HepG2 (cell line): ENCODE measurements around the gene KLF16. TPM values are rescaled to one million over a fixed set of nuclear protein-coding genes. Genes with fewer than 3 reads are reported as not detected.
A peak's percentile ranks its signal among the peaks of the same experiment; 100 is the strongest.

Experiments used
- EHMT2 ChIP-seq: fragments of 200-600 bp; sonication (generic); IDR thresholded peaks from 2 replicates; pipeline ENCODE4 v1.7.0; 2017; ENCODE audit warnings: antibody characterized with exemption, low read depth, low read length, borderline replicate concordance
- EP300 ChIP-seq, 3 experiments: sonication (generic) in 1 of 3; formaldehyde crosslinking in 1 of 3; IDR thresholded peaks; 2 replicates each; pipeline versions ENCODE4 v1.5.1 to v1.6.1; 2011 to 2020; ENCODE audit warnings: low read depth in 2 of 3, low read length in 2 of 3, borderline replicate concordance in 1 of 3, improper control_type of control experiment in 1 of 3, mild to moderate bottlenecking in 1 of 3, missing genetic modification reagents in 1 of 3, moderate library complexity in 1 of 3
- FOXC1 ChIP-seq: sonication (generic); formaldehyde crosslinking; IDR thresholded peaks from 2 replicates; pipeline ENCODE4 v1.8.0; 2022; ENCODE audit warnings: mild to moderate bottlenecking, missing genetic modification reagents, borderline replicate concordance
- HIVEP1 ChIP-seq: sonication (generic); formaldehyde crosslinking; IDR thresholded peaks from 2 replicates; pipeline ENCODE4 v1.4.0; 2020; ENCODE audit warnings: mild to moderate bottlenecking, missing genetic modification reagents
- JUND ChIP-seq: sonication (generic); formaldehyde crosslinking; IDR thresholded peaks from 2 replicates; pipeline ENCODE4 v1.8.0; 2022; ENCODE audit warnings: mild to moderate bottlenecking, missing genetic modification reagents
- KLF16 ChIP-seq, 2 experiments: sonication (generic) in 1 of 2; formaldehyde crosslinking in 1 of 2; IDR thresholded peaks; 2 replicates each; pipeline versions ENCODE4 v1.6.1 to v1.8.0; 2016 to 2023; ENCODE audit warnings: missing genetic modification reagents in 2 of 2, missing compliant biosample characterization in 1 of 2
- KLF9 ChIP-seq: IDR thresholded peaks from 2 replicates; pipeline ENCODE4 v1.6.1; 2016; ENCODE audit warnings: low read depth
- NFE2 ChIP-seq: sonication (generic); formaldehyde crosslinking; IDR thresholded peaks from 2 replicates; pipeline ENCODE4 v1.4.0; 2020; ENCODE audit warnings: missing genetic modification reagents
- PCBP1 ChIP-seq: fragments of 200-400 bp; formaldehyde crosslinking; IDR thresholded peaks from 2 replicates; pipeline ENCODE4 v1.6.1; 2017; ENCODE audit warnings: mild to moderate bottlenecking, low read depth, low read length, borderline replicate concordance
- RAD21 ChIP-seq: fragments of 450-650 bp; formaldehyde crosslinking; IDR thresholded peaks from 2 replicates; pipeline ENCODE4 v1.5.0; 2020; ENCODE audit warnings: mild to moderate bottlenecking
- RARG ChIP-seq: sonication (generic); formaldehyde crosslinking; IDR thresholded peaks from 2 replicates; pipeline ENCODE4 v1.4.0; 2020; ENCODE audit warnings: low read depth, mild to moderate bottlenecking, missing genetic modification reagents
- RELA ChIP-seq: sonication (generic); formaldehyde crosslinking; IDR thresholded peaks from 2 replicates; pipeline ENCODE4 v1.4.0; 2020; ENCODE audit warnings: missing genetic modification reagents
- RFX3 ChIP-seq: IDR thresholded peaks from 2 replicates; pipeline ENCODE4 v1.6.1; 2016; ENCODE audit warnings: missing biosample characterization, missing genetic modification reagents
- SIX1 ChIP-seq: sonication (generic); formaldehyde crosslinking; IDR thresholded peaks from 2 replicates; pipeline ENCODE4 v1.4.0; 2020; ENCODE audit warnings: missing genetic modification reagents, borderline replicate concordance
- SSRP1 ChIP-seq: IDR thresholded peaks from 2 replicates; pipeline ENCODE4 v1.6.1; 2016; ENCODE audit warnings: control low read depth
- TCF12 ChIP-seq, 2 experiments: fragments of 450-650 bp in 1 of 2; sonication (generic) in 1 of 2; formaldehyde crosslinking in 1 of 2; IDR thresholded peaks; 2 replicates each; pipeline versions ENCODE4 v1.6.1 to v1.8.0; 2017 to 2022; ENCODE audit warnings: antibody characterized with exemption in 1 of 2, mild to moderate bottlenecking in 1 of 2, missing genetic modification reagents in 1 of 2, moderate library complexity in 1 of 2
- TCF7L2 ChIP-seq: IDR thresholded peaks from 2 replicates; pipeline ENCODE4 v1.6.1; 2011; ENCODE audit warnings: mild to moderate bottlenecking, low read depth, low read length, moderate library complexity
- TEAD3 ChIP-seq: optimal IDR thresholded peaks from 2 replicates; pipeline ENCODE3; 2016; ENCODE audit warnings: borderline replicate concordance
- ZNF232 ChIP-seq: sonication (generic); formaldehyde crosslinking; IDR thresholded peaks from 2 replicates; pipeline ENCODE4 v1.4.0; 2020; ENCODE audit warnings: missing genetic modification reagents, borderline replicate concordance
- ZNF567 ChIP-seq: sonication (generic); formaldehyde crosslinking; IDR thresholded peaks from 2 replicates; pipeline ENCODE4 v1.8.1; 2023; ENCODE audit warnings: mild to moderate bottlenecking, missing genetic modification reagents, borderline replicate concordance
- ZNF615 ChIP-seq: sonication (generic); formaldehyde crosslinking; IDR thresholded peaks from 2 replicates; pipeline ENCODE4 v1.5.0; 2020; ENCODE audit warnings: mild to moderate bottlenecking, missing genetic modification reagents, borderline replicate concordance
- polyA plus RNA-seq, 8 experiments: library from polyadenylated mRNA; depleted of rRNA in 3 of 8; stranded (reverse) in 7 of 8; unstranded in 1 of 8; fragments of >200 nt; fragmentation: Illumina TruSeq in 4 of 8; extraction: Trizol in 4 of 8; gene quantifications; 2 replicates each; pipeline versions ENCODE4 v1.2.1 to v1.2.3, GENCODE V29; 2011 to 2016; ENCODE audit warnings: low read depth in 4 of 8, missing spikeins in 1 of 8, mixed read lengths in 1 of 8; ENCODE audit not compliant: insufficient read depth in 1 of 8
- total RNA-seq, 5 experiments: library from RNA; depleted of rRNA; stranded (reverse); fragments of >200 nt; fragmentation: Illumina TruSeq; extraction: Trizol; gene quantifications; 2 replicates each; pipeline ENCODE4 v1.2.3, GENCODE V29; 2016; ENCODE audit warnings: low read depth in 1 of 5
- TF ChIP-seq, protein P1 (sequence below): IDR thresholded peaks from 2 replicates; pipeline ENCODE4 v1.6.1; 2016; ENCODE audit warnings: low read depth, control low read depth
- TF ChIP-seq, protein P2 (sequence below): sonication (generic); formaldehyde crosslinking; IDR thresholded peaks from 2 replicates; pipeline ENCODE4 v1.8.0; 2022; ENCODE audit warnings: missing genetic modification reagents, mild to moderate bottlenecking, inconsistent platforms, borderline replicate concordance
- TF ChIP-seq, protein P3 (sequence below): sonication (generic); formaldehyde crosslinking; IDR thresholded peaks from 2 replicates; pipeline ENCODE4 v1.5.0; 2020; ENCODE audit warnings: missing genetic modification reagents
- TF ChIP-seq, protein P4 (sequence below): sonication (generic); formaldehyde crosslinking; IDR thresholded peaks from 2 replicates; pipeline ENCODE4 v1.4.0; 2020; ENCODE audit warnings: missing genetic modification reagents, borderline replicate concordance

The KLF16 gene
- total and polyA plus RNA-seq, 2 of the 13 experiments (the other 11 are each of a cell fraction or from before 2014, with no cell fraction given): 3.5 to 6.7 TPM

DNA sequence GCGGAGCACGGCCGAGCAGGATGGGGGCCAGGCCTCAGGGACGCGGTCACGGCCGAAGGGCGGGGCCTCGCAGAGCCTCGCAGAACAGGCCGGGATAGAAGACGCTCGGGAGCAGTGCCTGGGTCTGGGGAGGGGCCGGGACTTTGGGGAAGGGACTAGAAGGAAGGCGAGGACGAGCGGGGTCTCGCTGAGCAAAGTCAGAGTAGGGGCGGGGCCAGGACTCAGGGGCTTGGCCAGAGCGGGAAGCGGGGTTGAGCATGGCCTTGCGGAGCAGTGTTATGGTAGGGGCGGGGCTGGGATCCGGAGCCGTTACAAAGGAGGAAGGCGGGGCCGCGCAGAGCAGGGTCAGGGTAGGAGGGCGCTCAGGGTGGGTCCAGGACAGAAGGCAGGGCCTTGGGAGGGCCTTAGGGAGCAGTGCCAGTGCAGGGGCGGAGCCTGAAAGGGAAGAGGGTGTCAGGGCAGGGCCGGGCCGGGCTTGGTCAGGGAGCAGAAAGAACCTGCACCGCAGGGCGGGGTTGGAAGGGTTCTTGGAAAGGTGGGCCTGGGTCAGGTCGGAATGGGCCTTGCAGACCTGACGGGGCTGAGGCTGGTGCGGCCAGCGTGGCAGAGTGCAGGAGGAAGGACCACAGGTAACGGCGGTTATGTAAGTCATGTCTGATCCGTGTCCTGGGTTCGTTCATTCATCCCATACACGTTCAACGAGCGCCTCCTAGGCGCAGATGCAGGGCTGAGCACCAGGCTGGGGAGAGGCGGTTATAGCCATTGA is 50.8 kb downstream of the KLF16 start (continued):
- no peak; the same call in none of the 2 replicates for TF ChIP-seq SSRP1
- no peak for TF ChIP-seq KLF9
- TF ChIP-seq EP300 (IDR thresholded peaks at IDR 0.05; ENCODE audit: low read depth in 2 of 2, low read length in 2 of 2): no peak
- TF ChIP-seq EP300 (CRISPR knock-in tag; IDR thresholded peaks at IDR 0.05; ENCODE audit: borderline replicate concordance): no peak; the same call in 1 of the 2 replicates
- peak; percentile 44 for TF ChIP-seq TEAD3
- peak in 1 of 2 experiments; percentile 45; a peak in 1 of 4 replicates for TF ChIP-seq KLF16 (CRISPR knock-in tag; IDR thresholded peaks at IDR 0.05)
- TF ChIP-seq, protein P1, sequence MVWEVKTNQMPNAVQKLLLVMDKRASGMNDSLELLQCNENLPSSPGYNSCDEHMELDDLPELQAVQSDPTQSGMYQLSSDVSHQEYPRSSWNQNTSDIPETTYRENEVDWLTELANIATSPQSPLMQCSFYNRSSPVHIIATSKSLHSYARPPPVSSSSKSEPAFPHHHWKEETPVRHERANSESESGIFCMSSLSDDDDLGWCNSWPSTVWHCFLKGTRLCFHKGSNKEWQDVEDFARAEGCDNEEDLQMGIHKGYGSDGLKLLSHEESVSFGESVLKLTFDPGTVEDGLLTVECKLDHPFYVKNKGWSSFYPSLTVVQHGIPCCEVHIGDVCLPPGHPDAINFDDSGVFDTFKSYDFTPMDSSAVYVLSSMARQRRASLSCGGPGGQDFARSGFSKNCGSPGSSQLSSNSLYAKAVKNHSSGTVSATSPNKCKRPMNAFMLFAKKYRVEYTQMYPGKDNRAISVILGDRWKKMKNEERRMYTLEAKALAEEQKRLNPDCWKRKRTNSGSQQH (CRISPR knock-in tag): peak; percentile 89
- TF ChIP-seq NFE2 (CRISPR knock-in tag): no peak
- TF ChIP-seq TCF7L2: no peak
- no peak for TF ChIP-seq ZNF615 (CRISPR knock-in tag)
- TF ChIP-seq, protein P2, sequence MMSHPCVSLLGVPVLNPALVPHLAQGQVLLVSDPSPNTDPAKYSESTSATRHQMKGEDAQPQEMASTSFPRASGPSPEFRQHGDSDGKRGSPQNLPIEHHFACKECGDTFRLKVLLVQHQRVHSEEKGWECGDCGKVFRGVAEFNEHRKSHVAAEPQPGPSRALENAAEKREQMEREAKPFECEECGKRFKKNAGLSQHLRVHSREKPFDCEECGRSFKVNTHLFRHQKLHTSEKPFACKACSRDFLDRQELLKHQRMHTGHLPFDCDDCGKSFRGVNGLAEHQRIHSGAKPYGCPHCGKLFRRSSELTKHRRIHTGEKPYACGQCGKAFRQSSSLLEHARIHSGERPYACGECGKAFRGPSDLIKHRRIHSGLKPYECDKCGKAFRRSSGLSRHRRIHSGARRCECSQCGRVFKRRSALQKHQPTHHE: 0 out of 2 replicates have a peak, but pooled peaks have one; percentile 72
- no peak for TF ChIP-seq RARG
- no peak for TF ChIP-seq PCBP1
- 0 out of 2 replicates have a peak, but pooled peaks have one; percentile 13 for TF ChIP-seq HIVEP1
- TF ChIP-seq EHMT2: no peak
- no peak for TF ChIP-seq RFX3 (CRISPR knock-in tag)
- TF ChIP-seq, protein P3, sequence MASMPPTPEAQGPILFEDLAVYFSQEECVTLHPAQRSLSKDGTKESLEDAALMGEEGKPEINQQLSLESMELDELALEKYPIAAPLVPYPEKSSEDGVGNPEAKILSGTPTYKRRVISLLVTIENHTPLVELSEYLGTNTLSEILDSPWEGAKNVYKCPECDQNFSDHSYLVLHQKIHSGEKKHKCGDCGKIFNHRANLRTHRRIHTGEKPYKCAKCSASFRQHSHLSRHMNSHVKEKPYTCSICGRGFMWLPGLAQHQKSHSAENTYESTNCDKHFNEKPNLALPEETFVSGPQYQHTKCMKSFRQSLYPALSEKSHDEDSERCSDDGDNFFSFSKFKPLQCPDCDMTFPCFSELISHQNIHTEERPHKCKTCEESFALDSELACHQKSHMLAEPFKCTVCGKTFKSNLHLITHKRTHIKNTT (CRISPR knock-in tag): no peak
- no peak for TF ChIP-seq TCF12 (IDR thresholded peaks at IDR 0.05)
- TF ChIP-seq TCF12 (CRISPR knock-in tag; IDR thresholded peaks at IDR 0.05): no peak
- TF ChIP-seq FOXC1: peak; percentile 85
- TF ChIP-seq JUND (CRISPR knock-in tag): no peak
- TF ChIP-seq, protein P4, sequence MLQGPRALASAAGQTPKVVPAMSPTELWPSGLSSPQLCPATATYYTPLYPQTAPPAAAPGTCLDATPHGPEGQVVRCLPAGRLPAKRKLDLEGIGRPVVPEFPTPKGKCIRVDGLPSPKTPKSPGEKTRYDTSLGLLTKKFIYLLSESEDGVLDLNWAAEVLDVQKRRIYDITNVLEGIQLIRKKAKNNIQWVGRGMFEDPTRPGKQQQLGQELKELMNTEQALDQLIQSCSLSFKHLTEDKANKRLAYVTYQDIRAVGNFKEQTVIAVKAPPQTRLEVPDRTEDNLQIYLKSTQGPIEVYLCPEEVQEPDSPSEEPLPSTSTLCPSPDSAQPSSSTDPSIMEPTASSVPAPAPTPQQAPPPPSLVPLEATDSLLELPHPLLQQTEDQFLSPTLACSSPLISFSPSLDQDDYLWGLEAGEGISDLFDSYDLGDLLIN (CRISPR knock-in tag): no peak
- TF ChIP-seq ZNF232 (CRISPR knock-in tag): 0 out of 2 replicates have a peak, but pooled peaks have one; percentile 48
- peak; percentile 88 for TF ChIP-seq ZNF567 (CRISPR knock-in tag)
- no peak for TF ChIP-seq RELA
- TF ChIP-seq SIX1 (CRISPR knock-in tag): peak; percentile 27; the same call in 1 of the 2 replicates
- peak; percentile 84 for TF ChIP-seq RAD21 (CRISPR knock-in tag)
